Hepatocyte (in vitro differentiated cells): ENCODE data around the gene FADS3. TPM values are rescaled to one million over a fixed set of nuclear protein-coding genes. Genes with fewer than 3 reads are reported as not detected.

ENCODE experiments used
- DNase-seq: peaks from one replicate; pipeline ENCODE4 v3.0.0-alpha.2; 2016; ENCODE audit warnings: low spot score
- H2AFZ ChIP-seq: fragments of 200-600 bp; sonication (generic); 2 replicates; pipeline ENCODE4 v1.6.0; 2016; ENCODE audit warnings: antibody characterized with exemption, mild to moderate bottlenecking
- H3K27ac ChIP-seq: fragments of 200-600 bp; sonication (generic); 2 replicates; pipeline ENCODE4 v1.5.1; 2016; ENCODE audit warnings: mild to moderate bottlenecking
- H3K27me3 ChIP-seq: fragments of 200-600 bp; sonication (generic); 2 replicates; pipeline ENCODE4 v1.6.1; 2016
- H3K36me3 ChIP-seq: fragments of 200-600 bp; sonication (generic); replicated peaks from 2 replicates; pipeline ENCODE4 v1.5.1; 2016; ENCODE audit warnings: low read depth; ENCODE audit not compliant: insufficient read depth
- H3K4me1 ChIP-seq: fragments of 200-600 bp; sonication (generic); 2 replicates; pipeline ENCODE4 v1.5.1; 2016; ENCODE audit warnings: mild to moderate bottlenecking, moderate library complexity; ENCODE audit not compliant: insufficient read depth
- H3K4me2 ChIP-seq: fragments of 200-600 bp; sonication (generic); 2 replicates; pipeline ENCODE4 v1.6.0; 2016
- H3K4me3 ChIP-seq: fragments of 200-600 bp; sonication (generic); 2 replicates; pipeline ENCODE4 v1.5.1; 2016; ENCODE audit warnings: mild to moderate bottlenecking
- H3K79me2 ChIP-seq: fragments of 200-600 bp; sonication (generic); 2 replicates; pipeline ENCODE4 v1.6.0; 2017; ENCODE audit warnings: mild to moderate bottlenecking
- H3K9me2 ChIP-seq: fragments of 200-600 bp; sonication (generic); replicated peaks from 2 replicates; pipeline ENCODE4 v1.6.0; 2017; ENCODE audit warnings: mild to moderate bottlenecking; ENCODE audit not compliant: insufficient read depth
- H3K9me3 ChIP-seq: fragments of 200-600 bp; sonication (generic); 2 replicates; pipeline ENCODE4 v1.5.1; 2016; ENCODE audit warnings: low read depth, mild to moderate bottlenecking
- H4K20me1 ChIP-seq: fragments of 200-600 bp; sonication (generic); 2 replicates; pipeline ENCODE4 v1.6.0; 2016; ENCODE audit warnings: mild to moderate bottlenecking; ENCODE audit not compliant: insufficient read depth, poor library complexity, severe bottlenecking
- EZH2 ChIP-seq: fragments of 200-600 bp; sonication (generic); IDR thresholded peaks from 2 replicates; pipeline ENCODE4 v1.6.1; 2016; ENCODE audit warnings: antibody characterized with exemption, mild to moderate bottlenecking, borderline replicate concordance
- EZH2phosphoT487 ChIP-seq: fragments of 200-600 bp; sonication (generic); IDR thresholded peaks from one replicate; pipeline ENCODE4 v1.6.1; 2018; ENCODE audit warnings: antibody characterized with exemption, mild to moderate bottlenecking, low read depth, moderate library complexity; ENCODE audit not compliant: unreplicated experiment, severe bottlenecking
- WGBS: methylation state at CpG from one replicate; pipeline ENCODE4 v1.1.6; 2016; ENCODE audit warnings: low lambda C conversion rate; ENCODE audit errors: missing lambda C conversion rate; 5-methylcytosine and 5-hydroxymethylcytosine counted together
- polyA plus RNA-seq: library from polyadenylated mRNA; unstranded; fragments of >200 nt; fragmentation: Nextera tagmentation; extraction: Ambion mirVana; gene quantifications from 2 replicates; pipeline ENCODE4 v1.2.1, GENCODE V29; 2016
- total RNA-seq: library from RNA; depleted of rRNA; stranded (reverse); fragments of >200 nt; gene quantifications from 2 replicates; pipeline ENCODE4 v1.2.3, GENCODE V29; 2014
- TF ChIP-seq, protein P1 (sequence below): fragments of 200-600 bp; sonication (generic); IDR thresholded peaks from 2 replicates; pipeline ENCODE4 v1.5.1; 2016; ENCODE audit warnings: antibody characterized with exemption, mild to moderate bottlenecking; ENCODE audit not compliant: poor library complexity

Gene FADS3
- total and polyA plus RNA-seq, 2 experiments from 2014 or later, result 19.4 to 37.0 TPM

DNA sequence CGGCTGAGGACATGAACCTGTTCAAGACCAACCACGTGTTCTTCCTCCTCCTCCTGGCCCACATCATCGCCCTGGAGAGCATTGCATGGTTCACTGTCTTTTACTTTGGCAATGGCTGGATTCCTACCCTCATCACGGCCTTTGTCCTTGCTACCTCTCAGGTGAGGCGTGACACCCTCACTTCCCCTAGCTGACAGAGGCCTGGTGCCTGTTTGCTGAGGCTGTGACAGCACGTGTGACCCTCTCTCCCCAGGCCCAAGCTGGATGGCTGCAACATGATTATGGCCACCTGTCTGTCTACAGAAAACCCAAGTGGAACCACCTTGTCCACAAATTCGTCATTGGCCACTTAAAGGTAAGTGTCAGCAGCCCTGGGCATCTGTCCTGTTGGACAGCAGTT lies 51.0 kb downstream of the FADS3 start:
- no peak overlapping the region for H3K4me2 ChIP-seq
- H3K27me3 ChIP-seq, result no peaks in the 10 kb centered on the region
- DNase-seq, result no peak
- 95% methylated on average over 7 of the region's 7 CpGs for WGBS
- H2AFZ ChIP-seq, result no peak overlapping the region
- TF ChIP-seq EZH2phosphoT487 (no peak), EZH2 (no peak)
- TF ChIP-seq, protein P1, sequence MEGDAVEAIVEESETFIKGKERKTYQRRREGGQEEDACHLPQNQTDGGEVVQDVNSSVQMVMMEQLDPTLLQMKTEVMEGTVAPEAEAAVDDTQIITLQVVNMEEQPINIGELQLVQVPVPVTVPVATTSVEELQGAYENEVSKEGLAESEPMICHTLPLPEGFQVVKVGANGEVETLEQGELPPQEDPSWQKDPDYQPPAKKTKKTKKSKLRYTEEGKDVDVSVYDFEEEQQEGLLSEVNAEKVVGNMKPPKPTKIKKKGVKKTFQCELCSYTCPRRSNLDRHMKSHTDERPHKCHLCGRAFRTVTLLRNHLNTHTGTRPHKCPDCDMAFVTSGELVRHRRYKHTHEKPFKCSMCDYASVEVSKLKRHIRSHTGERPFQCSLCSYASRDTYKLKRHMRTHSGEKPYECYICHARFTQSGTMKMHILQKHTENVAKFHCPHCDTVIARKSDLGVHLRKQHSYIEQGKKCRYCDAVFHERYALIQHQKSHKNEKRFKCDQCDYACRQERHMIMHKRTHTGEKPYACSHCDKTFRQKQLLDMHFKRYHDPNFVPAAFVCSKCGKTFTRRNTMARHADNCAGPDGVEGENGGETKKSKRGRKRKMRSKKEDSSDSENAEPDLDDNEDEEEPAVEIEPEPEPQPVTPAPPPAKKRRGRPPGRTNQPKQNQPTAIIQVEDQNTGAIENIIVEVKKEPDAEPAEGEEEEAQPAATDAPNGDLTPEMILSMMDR, result no peak
- H3K4me3 ChIP-seq, result no peak overlapping the region
- H3K9me3 ChIP-seq, result no peaks in the 10 kb centered on the region
- H3K27ac ChIP-seq, result no peak overlapping the region
- H3K79me2 ChIP-seq, result peaks cover 29% of the 10 kb centered on the region
- H3K36me3 ChIP-seq, result no peaks in the 10 kb centered on the region
- peaks cover 21% of the 10 kb centered on the region for H4K20me1 ChIP-seq
- peaks cover under 1% of the 10 kb centered on the region for H3K4me1 ChIP-seq
- H3K9me2 ChIP-seq, result no peaks in the 10 kb centered on the region

DNA sequence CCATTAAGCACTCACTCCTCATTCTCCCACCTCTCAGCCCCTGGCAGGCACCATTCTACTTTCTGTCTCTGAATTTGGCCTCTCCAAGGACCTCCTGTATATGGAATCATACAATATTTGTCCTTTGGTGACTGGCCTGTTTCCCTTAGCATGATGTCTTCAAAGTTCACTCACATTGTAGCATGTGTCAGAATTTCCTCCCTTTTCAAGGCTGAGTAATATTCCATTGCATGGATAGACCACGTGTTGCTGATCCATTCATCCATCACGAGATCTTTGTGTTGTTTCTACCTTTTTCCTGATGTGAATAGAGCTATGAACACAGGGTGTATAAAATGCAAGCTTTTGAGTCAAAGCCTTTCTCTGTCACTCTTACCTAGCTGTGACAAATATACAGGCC lies 51.6 kb downstream of the FADS3 start:
- Histone ChIP-seq H3K4me1 (peaks cover 6% of the 10 kb centered on the region), H3K27me3 (no peaks in the 10 kb centered on the region), H2AFZ (no peak overlapping the region), H3K4me3 (no peak overlapping the region), H3K4me2 (no peak overlapping the region), H3K36me3 (no peaks in the 10 kb centered on the region), H3K9me2 (no peaks in the 10 kb centered on the region), H3K9me3 (no peaks in the 10 kb centered on the region), H3K79me2 (peaks cover 33% of the 10 kb centered on the region), H4K20me1 (peaks cover 21% of the 10 kb centered on the region), H3K27ac (no peak overlapping the region)
- TF ChIP-seq EZH2, result no peak
- TF ChIP-seq, protein P1, result no peak
- TF ChIP-seq EZH2phosphoT487, result no peak
- WGBS, result 100% methylated on average over 2 of the region's 2 CpGs
- no peak for DNase-seq

DNA sequence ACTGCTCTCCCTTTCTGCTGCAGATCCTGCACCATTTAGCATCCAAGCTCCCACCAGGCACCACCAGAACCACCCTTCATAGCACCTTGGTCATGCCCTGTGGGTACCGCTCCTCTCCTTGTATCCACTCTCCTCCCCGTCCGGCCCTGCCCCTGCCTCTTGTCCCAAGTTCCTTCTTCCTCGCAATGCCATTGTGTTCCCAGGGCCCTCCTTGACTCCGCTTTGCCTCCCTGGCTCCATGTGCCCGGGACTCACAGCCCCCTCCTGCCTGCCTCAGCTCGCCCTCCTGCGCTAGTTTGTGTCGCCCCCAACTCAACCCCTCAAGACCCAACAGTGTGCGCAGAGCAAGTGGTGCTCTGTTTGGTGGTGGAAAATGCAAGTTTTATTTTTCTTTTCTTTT lies 52.4 kb downstream of the FADS3 start:
- TF ChIP-seq EZH2phosphoT487 (no peak), EZH2 (no peak)
- TF ChIP-seq, protein P1, result no peak
- Histone ChIP-seq H3K4me2 (no peak overlapping the region), H3K27ac (no peak overlapping the region), H2AFZ (no peak overlapping the region), H3K79me2 (peaks cover 41% of the 10 kb centered on the region), H3K4me3 (no peak overlapping the region), H3K9me3 (no peaks in the 10 kb centered on the region), H4K20me1 (peaks cover 28% of the 10 kb centered on the region), H3K9me2 (no peaks in the 10 kb centered on the region), H3K27me3 (no peaks in the 10 kb centered on the region), H3K4me1 (peaks cover 13% of the 10 kb centered on the region), H3K36me3 (no peaks in the 10 kb centered on the region)
- 97% methylated on average over 10 of the region's 10 CpGs for WGBS
- no peak for DNase-seq

DNA sequence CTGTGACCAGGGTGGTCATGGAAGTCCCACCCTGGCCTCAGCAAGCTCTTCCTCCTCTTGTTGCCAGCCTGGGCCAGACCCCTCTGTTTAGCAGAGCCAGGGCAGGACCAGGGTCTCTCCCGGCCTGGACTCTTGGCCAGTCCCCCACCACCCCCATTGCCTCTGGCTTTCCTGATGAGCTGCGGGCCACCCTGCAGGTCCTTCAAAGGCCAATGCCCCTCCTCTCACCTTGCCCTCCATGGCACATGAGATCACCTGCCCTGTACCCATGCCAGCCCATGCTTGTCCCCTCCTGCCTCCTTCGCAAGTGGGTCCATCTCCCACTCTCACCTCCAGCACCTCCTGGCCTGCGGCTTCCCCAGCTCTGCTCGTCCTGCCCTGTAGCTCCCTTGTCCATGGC lies 52.8 kb downstream of the FADS3 start:
- Histone ChIP-seq H3K4me2 (no peak overlapping the region), H3K27me3 (no peaks in the 10 kb centered on the region), H3K9me2 (no peaks in the 10 kb centered on the region), H3K4me1 (peaks cover 13% of the 10 kb centered on the region), H4K20me1 (peaks cover 32% of the 10 kb centered on the region), H3K79me2 (peaks cover 45% of the 10 kb centered on the region), H3K36me3 (no peaks in the 10 kb centered on the region), H3K4me3 (no peak overlapping the region), H3K9me3 (no peaks in the 10 kb centered on the region), H3K27ac (no peak overlapping the region), H2AFZ (no peak overlapping the region)
- DNase-seq, result no peak
- TF ChIP-seq EZH2phosphoT487 (no peak), EZH2 (no peak)
- TF ChIP-seq, protein P1, result no peak
- WGBS, result 95% methylated on average over 5 of the region's 5 CpGs
